ENCODE data around the gene SLC12A5. TPM values are rescaled to one million over a fixed set of nuclear protein-coding genes. Genes with fewer than 3 reads are reported as not detected.

The SLC12A5 gene
- total and polyA plus RNA-seq, 9 of the 15 experiments (the other 6 are each of a cell fraction or from before 2014, with no cell fraction given) = 0.36 to 7.5 (median 2.1) TPM

GRCh38 chr20:46056027-46056833 is 27.2 kb downstream of the SLC12A5 start:
- in situ Hi-C loops (cut with MboI) (no loop called here), intact Hi-C loops (cut with micrococcal nuclease) (no loop called here)
- Histone ChIP-seq H3K9ac (ENCODE audit: insufficient read depth in 1 of 2, low read depth in 2 of 2, low read length in 2 of 2) (no peak overlapping the region), H3K4me2 (ENCODE audit: insufficient read depth, low read length) (no peak overlapping the region), H3K4me1 (replicated peaks in 1 of 2; ENCODE audit: control insufficient read depth in 2 of 2, insufficient read depth in 2 of 2, low read length in 2 of 2) (peaks cover 0 to 16% of the 10 kb centered on the region in 2 experiments; a peak in 3 of 5 replicates), H3K36me3 (ENCODE audit: control insufficient read depth, insufficient read depth, low read length) (peaks cover 7% of the 10 kb centered on the region; the same call in 1 of the 3 replicates), H2AFZ (ENCODE audit: low read depth, low read length) (no peak overlapping the region), H3K27ac (ENCODE audit: extremely low read depth, low read depth, low read length) (no peak overlapping the region), H3K4me3 (no peak overlapping the region), H4K20me1 (replicated peaks; ENCODE audit: control insufficient read depth, insufficient read depth, low read length) (peaks cover 19% of the 10 kb centered on the region; the same call in 1 of the 2 replicates), H3K9me3 (replicated peaks; ENCODE audit: control insufficient read depth, insufficient read depth, low read depth, low read length) (no peaks in the 10 kb centered on the region), H3K79me2 (ENCODE audit: control insufficient read depth, insufficient read depth, low read length) (no peaks in the 10 kb centered on the region), H3K9me1 (ENCODE audit: control insufficient read depth, insufficient read depth, low read length) (peaks cover 4% of the 10 kb centered on the region), H3K27me3 (ENCODE audit: control insufficient read depth in 2 of 2, insufficient read depth in 2 of 2, low read length in 2 of 2) (peaks cover 0 to 5% of the 10 kb centered on the region in 2 experiments; a peak in 2 of 5 replicates)
- no peak for FAIRE-seq
- no peak for DNase-seq (ENCODE audit: extremely low read depth in 1 of 4, low spot score in 3 of 4)
- WGBS (ENCODE audit: insufficient coverage, low coverage, missing lambda C conversion rate) = 6% methylated on average over 13 of the region's 15 CpGs
- POLR2A ChIA-PET = interaction anchor here (0.8 to 2.1 kb wide), 3 partner anchors 10 to 32 kb away, joined by 3 to 10 read pairs (median 5); no protein-coding TSS in a partner anchor
- TF ChIP-seq HLTF (IDR thresholded peaks at IDR 0.05) (no peak), SAFB (IDR thresholded peaks at IDR 0.05; ENCODE audit: borderline replicate concordance, low read depth, low read length) (no peak), RERE (CRISPR knock-in tag; IDR thresholded peaks at IDR 0.05; ENCODE audit: borderline replicate concordance) (no peak)
- CTCF ChIA-PET (ENCODE audit: low intra/inter-chr PET ratio) = interaction anchor here (0.6 kb wide), 1 partner anchor 34 kb away, joined by 4 read pairs; no protein-coding TSS in a partner anchor
- BruUV-seq (replicated peaks) = no TSS peak
- ATAC-seq = no peak

Data from K562 (cell line).